ENCODE measurements around the gene SMG6.
"Not testable (repeated sequence)": the region's sequence is repeated elsewhere in the genome, so short reads cannot be mapped to it uniquely, and the experiment has no call there.

Gene SMG6

DNA sequence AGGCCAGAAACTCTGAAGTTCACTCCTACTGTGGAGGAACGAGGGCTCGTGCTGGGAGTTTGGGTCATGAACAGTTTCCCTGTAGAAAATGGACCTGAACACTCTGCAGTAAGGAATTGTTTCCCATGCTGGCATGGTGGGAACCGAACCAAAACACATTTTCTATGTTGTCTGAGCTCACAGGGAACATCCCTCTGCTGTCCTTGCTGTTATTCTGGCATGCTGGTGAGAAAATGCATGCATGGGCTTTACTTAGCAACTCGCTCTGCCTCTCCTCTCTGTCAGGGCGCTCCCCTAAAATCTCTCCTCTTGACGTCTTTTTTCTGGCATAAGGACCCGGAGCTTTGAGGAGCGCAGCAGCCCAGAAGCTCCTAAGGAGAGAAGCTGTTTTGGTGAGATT lies 283.9 kb downstream of the SMG6 start:
- no peak for DNase-seq

- DNase-seq = no peak
Observed at GRCh38 chr17:2018716-2019510, 284.7 kb downstream of the SMG6 start.

GRCh38 chr17:2017274-2017941 lies 286.2 kb downstream of the SMG6 start:
- no peak for DNase-seq

DNA sequence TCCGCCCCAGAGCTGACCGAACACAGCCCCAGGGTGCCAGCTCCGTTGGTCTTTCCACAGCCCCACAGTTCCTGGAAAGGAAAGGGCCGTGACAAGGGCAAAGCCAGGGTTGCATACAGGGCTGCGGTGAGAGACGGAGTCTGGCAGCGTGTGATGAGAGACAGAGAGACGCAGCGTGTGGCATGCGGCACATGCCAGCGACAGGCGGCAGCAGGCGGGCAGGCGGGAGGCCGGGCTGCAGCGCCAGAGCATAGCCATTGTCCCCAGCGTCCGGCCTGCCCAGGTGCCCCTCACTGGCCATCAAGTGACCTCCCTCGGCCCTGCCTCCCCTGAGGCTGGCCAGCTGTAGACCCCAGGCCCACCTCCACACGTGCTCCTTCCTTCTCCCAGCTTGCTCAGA lies 287.1 kb downstream of the SMG6 start:
- no peak for DNase-seq

- no peak for DNase-seq
Observed at GRCh38 chr17:2015314-2015713, 288.3 kb downstream of the SMG6 start.

GRCh38 chr17:2013994-2014317 lies 289.6 kb downstream of the SMG6 start:
- no peak for DNase-seq

DNA sequence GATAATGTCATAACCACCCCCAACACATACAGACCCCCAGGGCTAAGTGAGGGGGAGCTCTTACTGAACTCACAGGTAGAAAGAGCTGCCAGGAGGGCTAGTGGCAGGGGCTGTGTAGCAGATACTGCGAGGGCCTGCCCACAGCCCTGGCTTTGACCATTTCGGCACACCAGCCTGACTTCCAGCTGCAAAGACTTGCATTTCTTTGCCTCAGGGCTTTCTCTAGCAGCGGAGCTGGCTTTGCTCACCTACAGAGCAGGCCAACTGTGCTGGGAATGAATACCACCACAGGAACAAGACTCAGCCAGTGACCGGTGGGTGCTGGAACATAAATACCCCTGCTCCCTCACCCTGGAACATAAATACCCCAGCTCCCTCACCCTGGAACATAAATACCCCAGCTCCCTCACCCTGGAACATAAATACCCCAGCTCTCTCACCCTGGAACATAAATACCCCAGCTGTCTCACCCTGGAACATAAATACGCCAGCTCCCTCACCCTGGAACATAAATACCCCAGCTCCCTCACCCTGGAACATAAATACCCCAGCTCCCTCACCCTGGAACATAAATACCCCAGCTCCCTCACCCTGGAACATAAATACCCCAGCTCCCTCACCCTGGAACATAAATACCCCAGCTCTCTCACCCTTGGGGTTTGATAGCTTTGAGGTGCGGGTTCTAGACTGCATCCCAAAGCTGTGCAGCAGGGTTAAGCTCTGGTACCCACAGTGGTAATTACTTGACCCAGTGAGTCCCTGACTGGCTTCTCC lies 290.2 kb downstream of the SMG6 start:
- not testable (repeated sequence) for DNase-seq

DNA sequence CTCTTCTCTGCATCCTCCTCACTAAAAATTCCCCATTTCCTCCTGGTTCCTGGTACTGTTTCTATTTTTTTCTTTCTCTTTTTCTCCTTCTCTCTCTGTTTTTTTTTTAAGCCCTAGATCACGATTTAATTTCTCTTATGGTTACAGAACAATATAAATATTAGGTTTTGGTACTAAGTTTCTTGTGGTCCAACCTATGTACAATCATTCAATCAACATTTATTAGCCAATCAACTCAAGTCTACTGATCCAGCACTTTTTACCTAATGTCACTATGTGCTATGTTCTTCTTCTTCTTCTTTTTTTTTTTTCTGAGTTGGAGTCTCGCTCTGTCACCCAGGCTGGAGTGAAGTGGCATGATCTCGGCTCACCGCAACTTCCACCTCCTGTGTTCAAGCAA lies 291.1 kb downstream of the SMG6 start:
- no peak for DNase-seq

DNA sequence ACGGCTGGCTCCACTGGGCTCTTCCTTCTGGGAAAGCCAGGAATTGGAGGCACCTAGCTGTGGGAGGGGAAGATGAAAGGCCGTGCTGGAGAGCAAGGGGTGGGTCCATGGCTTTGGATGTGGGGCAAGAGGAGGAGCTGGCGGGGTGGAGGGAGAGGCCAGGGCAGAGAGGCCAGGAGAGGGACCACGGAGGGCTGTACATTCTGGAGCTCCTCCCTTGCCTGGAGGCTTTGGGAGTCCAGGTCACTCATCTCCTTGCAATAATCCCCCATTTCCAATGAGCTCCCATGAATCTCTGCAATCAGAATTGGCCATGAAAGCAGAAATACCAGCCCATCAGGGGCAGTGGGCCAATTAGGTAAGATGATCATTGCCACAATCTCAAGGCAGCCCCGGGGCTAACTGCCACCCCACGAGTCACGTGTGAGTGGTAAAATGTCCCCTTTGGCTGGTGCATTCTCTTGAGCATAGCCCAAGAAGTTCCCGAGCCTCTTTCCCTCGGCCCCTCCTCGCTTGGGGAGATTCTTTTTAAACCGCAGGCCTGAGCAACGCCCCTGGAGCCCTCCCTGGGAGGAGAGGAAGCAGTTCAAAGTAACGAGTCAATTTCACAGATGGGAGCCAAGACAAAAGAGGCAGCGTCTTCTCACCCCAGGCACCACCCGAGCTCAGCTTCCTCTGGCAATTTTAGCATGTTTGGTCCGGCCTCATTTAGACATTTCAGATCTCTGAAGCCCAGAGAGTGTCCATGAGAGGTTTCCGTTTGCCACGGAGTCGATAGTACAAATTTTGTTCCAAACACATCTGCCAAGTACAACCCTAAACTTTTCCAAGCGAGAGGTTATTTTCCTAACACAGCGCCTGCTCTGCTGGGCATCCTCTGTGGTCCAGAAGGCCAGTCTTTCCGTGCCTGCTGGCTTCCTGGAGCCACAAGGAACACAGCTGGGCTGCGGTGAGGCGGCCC lies 291.9 kb downstream of the SMG6 start:
- DNase-seq = no peak

Measured in stimulated activated CD8-positive, alpha-beta memory T cell treated with anti-CD3 and anti-CD28 coated beads, Interleukin-4, amount 100 ng/mL, for 48 hours (primary cell).